ENCODE measurements around the gene STAG3.

DNA sequence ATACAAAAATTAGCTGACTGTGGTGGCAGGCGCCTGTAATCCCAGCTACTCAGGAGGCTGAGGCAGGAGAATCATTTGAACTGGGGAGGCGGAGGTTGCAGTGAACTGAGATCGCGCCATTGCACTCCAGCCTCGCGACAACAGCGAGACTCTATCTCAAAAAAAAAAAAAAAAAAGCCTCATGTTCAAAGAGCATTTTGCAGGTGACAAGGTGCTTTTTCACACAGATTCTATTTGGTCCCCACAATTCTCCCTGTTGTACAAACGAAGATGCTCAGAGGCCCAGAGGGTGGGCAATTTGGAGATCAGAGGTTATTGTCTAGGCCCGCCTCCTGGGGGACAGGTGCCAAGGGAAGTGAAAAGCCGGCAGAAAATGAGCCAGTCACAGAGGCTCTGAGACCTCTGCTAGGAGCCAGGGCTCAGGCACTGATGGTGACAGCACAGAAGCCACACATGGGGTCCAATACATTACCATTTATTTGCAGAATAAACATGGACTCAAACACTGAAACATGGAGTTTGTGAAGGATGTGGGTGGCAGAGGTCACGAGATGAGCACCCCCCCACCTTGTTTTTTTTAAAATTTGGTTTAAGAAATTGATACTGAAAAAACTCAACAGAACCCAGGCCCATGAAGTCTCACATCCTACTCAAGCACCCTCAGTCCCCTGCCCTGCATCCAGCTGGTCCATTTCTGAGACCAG is 8.4 kb upstream of the STAG3 start:
- TF ChIP-seq, protein P1, sequence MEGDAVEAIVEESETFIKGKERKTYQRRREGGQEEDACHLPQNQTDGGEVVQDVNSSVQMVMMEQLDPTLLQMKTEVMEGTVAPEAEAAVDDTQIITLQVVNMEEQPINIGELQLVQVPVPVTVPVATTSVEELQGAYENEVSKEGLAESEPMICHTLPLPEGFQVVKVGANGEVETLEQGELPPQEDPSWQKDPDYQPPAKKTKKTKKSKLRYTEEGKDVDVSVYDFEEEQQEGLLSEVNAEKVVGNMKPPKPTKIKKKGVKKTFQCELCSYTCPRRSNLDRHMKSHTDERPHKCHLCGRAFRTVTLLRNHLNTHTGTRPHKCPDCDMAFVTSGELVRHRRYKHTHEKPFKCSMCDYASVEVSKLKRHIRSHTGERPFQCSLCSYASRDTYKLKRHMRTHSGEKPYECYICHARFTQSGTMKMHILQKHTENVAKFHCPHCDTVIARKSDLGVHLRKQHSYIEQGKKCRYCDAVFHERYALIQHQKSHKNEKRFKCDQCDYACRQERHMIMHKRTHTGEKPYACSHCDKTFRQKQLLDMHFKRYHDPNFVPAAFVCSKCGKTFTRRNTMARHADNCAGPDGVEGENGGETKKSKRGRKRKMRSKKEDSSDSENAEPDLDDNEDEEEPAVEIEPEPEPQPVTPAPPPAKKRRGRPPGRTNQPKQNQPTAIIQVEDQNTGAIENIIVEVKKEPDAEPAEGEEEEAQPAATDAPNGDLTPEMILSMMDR (IDR thresholded peaks at IDR 0.05): no peak
- TF ChIP-seq POLR2A (IDR thresholded peaks at IDR 0.05): no peak
